ENCODE data around the gene EXOC6. TPM values are rescaled to one million over a fixed set of nuclear protein-coding genes. Genes with fewer than 3 reads are reported as not detected.

Gene EXOC6
- total and polyA plus RNA-seq, 2 of the 13 experiments (the other 11 are each of a cell fraction or from before 2014, with no cell fraction given): 22.2 to 29.2 TPM

GRCh38 chr10:93090619-93091018 lies 242.3 kb downstream of the EXOC6 start:
- Histone ChIP-seq H3K27ac (ENCODE audit: extremely low read length, insufficient read depth, low read length) (no peak overlapping the region), H4K20me1 (ENCODE audit: insufficient read depth, low read length) (no peaks in the 10 kb centered on the region), H3K9me3 (ENCODE audit: low read length) (no peaks in the 10 kb centered on the region), H3K79me2 (ENCODE audit: insufficient read depth, low read length) (no peaks in the 10 kb centered on the region), H3K36me3 (replicated peaks in 1 of 2; ENCODE audit: control insufficient read depth in 1 of 2, insufficient read depth in 2 of 2, low read length in 2 of 2) (no peaks in the 10 kb centered on the region), H3K9ac (ENCODE audit: insufficient read depth, low read depth, low read length) (no peak overlapping the region), H3K27me3 (ENCODE audit: control insufficient read depth in 1 of 2, insufficient read depth in 2 of 2, low read length in 2 of 2) (no peaks in the 10 kb centered on the region), H3K4me2 (ENCODE audit: low read depth, low read length) (no peak overlapping the region), H3K4me3 (replicated peaks in 1 of 3; ENCODE audit: insufficient read depth in 1 of 3, low read depth in 2 of 3, low read length in 3 of 3) (no peak overlapping the region), H2AFZ (ENCODE audit: low read length) (no peak overlapping the region), H3K4me1 (ENCODE audit: insufficient read depth, low read length) (no peaks in the 10 kb centered on the region)
- DNase-seq (ENCODE audit: low spot score) (no peak), FAIRE-seq (no peak), ATAC-seq (no peak)
- CTCF ChIA-PET (ENCODE audit: low intra/inter-chr PET ratio, low total read pairs): no interaction called here
- TF ChIP-seq ZSCAN31 (CRISPR knock-in tag; IDR thresholded peaks at IDR 0.05; ENCODE audit: low read depth): no peak
- no peak for TF ChIP-seq KAT7 (CRISPR knock-in tag; IDR thresholded peaks at IDR 0.05; ENCODE audit: borderline replicate concordance)
- TF ChIP-seq ZNF513 (CRISPR knock-in tag; conservative IDR thresholded peaks at IDR 0.05): no peak
- TF ChIP-seq FOSL2 (CRISPR knock-in tag; IDR thresholded peaks at IDR 0.05): no peak
- no peak for TF ChIP-seq SP4 (CRISPR knock-in tag; IDR thresholded peaks at IDR 0.05)
- no peak for TF ChIP-seq MXD1 (CRISPR knock-in tag; IDR thresholded peaks at IDR 0.05)
- no peak for TF ChIP-seq JUNB (CRISPR knock-in tag; IDR thresholded peaks at IDR 0.05; ENCODE audit: borderline replicate concordance)
- no peak for TF ChIP-seq BHLHE40 (IDR thresholded peaks at IDR 0.05; ENCODE audit: low read length)
- no peak for TF ChIP-seq IRF9 (CRISPR knock-in tag; IDR thresholded peaks at IDR 0.05; ENCODE audit: borderline replicate concordance)
- no peak for TF ChIP-seq ZFP91 (CRISPR knock-in tag; IDR thresholded peaks at IDR 0.05; ENCODE audit: borderline replicate concordance)
- TF ChIP-seq ZNF207 (IDR thresholded peaks at IDR 0.05; ENCODE audit: borderline replicate concordance): no peak
- TF ChIP-seq ZNF790 (CRISPR knock-in tag; IDR thresholded peaks at IDR 0.05; ENCODE audit: borderline replicate concordance): no peak
- TF ChIP-seq PAX8 (CRISPR knock-in tag; IDR thresholded peaks at IDR 0.05; ENCODE audit: borderline replicate concordance): no peak
- TF ChIP-seq SALL1 (CRISPR knock-in tag; IDR thresholded peaks at IDR 0.05): no peak
- BruUV-seq (replicated peaks): no TSS peak
- 75% methylated on average over 2 of the region's 2 CpGs for WGBS (ENCODE audit: low lambda C conversion rate)
- POLR2A ChIA-PET: no interaction called here
- intact Hi-C loops (cut with micrococcal nuclease; ENCODE audit: unreplicated experiment) (no loop called here), in situ Hi-C loops (cut with HindIII; ENCODE audit: extremely low pct_ligation_motif_present, low pct_unique_long_range_greater_than_20kb) (no loop called here)
